ENCODE results near the gene POLR2F. TPM values are rescaled to one million over a fixed set of nuclear protein-coding genes. Genes with fewer than 3 reads are reported as not detected.

POLR2F gene
- total and polyA plus RNA-seq, 7 donors, result 69.2 to 280 (median 95.9) TPM

DNA sequence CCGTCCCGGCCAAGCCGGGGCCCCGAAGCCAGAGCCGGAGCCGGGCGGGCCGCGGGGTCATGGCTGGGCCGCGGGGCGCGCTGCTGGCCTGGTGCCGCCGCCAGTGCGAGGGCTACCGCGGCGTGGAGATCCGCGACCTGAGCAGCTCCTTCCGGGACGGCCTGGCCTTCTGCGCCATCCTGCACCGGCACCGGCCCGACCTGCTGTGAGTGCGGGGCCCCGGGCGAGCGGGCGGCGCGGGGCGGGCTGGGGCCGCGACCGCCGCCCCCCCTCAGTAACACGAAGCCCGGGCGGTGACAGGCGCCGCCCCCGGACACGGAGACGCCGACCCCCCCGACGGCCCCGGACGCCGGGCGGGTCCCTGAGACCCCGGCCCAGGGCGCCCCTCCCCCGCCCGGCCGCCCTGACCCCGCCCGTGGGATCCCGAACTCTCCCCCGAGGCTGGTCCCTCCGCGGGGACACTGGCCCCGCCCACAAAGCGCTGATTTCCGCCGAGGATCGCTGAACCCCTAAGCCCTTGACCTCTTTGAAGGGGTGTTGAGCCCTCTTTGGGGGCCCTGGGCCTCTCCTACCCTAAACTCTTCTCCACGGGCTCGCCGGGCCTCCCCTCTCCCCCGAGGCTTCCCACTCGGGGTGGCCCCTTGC lies 47.0 kb upstream of the POLR2F start:
- Histone ChIP-seq H3K4me1 (peaks cover 17% of the 10 kb centered on the region), H3K4me3 (peak overlapping the region; percentile 71), H3K27ac (peak overlapping the region; percentile 77), H3K36me3 (ENCODE audit: insufficient read depth in 1 of 2, low read depth in 1 of 2) (no peaks in the 10 kb centered on the region), H3K9me3 (no peaks in the 10 kb centered on the region), H3K27me3 (ENCODE audit: insufficient read depth in 3 of 3, low read length in 2 of 3) (no peaks in the 10 kb centered on the region)
- 2 to 6% (median 3%) methylated on average over 25 to 75 of the region's 75 CpGs for WGBS, 3 donors
- TF ChIP-seq, protein P1, sequence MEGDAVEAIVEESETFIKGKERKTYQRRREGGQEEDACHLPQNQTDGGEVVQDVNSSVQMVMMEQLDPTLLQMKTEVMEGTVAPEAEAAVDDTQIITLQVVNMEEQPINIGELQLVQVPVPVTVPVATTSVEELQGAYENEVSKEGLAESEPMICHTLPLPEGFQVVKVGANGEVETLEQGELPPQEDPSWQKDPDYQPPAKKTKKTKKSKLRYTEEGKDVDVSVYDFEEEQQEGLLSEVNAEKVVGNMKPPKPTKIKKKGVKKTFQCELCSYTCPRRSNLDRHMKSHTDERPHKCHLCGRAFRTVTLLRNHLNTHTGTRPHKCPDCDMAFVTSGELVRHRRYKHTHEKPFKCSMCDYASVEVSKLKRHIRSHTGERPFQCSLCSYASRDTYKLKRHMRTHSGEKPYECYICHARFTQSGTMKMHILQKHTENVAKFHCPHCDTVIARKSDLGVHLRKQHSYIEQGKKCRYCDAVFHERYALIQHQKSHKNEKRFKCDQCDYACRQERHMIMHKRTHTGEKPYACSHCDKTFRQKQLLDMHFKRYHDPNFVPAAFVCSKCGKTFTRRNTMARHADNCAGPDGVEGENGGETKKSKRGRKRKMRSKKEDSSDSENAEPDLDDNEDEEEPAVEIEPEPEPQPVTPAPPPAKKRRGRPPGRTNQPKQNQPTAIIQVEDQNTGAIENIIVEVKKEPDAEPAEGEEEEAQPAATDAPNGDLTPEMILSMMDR (IDR thresholded peaks at IDR 0.05), result no peak
- peak; percentile 30 to 59 for DNase-seq
- peak in 3 of 4 donors; percentile 3 to 9 (median 3) for ATAC-seq
- intact Hi-C loops (cut with DNase I), result loop anchor here in 1 of 2 donors (2.0 kb wide), 1 partner anchor 26 kb away; no protein-coding TSS in a partner anchor

DNA sequence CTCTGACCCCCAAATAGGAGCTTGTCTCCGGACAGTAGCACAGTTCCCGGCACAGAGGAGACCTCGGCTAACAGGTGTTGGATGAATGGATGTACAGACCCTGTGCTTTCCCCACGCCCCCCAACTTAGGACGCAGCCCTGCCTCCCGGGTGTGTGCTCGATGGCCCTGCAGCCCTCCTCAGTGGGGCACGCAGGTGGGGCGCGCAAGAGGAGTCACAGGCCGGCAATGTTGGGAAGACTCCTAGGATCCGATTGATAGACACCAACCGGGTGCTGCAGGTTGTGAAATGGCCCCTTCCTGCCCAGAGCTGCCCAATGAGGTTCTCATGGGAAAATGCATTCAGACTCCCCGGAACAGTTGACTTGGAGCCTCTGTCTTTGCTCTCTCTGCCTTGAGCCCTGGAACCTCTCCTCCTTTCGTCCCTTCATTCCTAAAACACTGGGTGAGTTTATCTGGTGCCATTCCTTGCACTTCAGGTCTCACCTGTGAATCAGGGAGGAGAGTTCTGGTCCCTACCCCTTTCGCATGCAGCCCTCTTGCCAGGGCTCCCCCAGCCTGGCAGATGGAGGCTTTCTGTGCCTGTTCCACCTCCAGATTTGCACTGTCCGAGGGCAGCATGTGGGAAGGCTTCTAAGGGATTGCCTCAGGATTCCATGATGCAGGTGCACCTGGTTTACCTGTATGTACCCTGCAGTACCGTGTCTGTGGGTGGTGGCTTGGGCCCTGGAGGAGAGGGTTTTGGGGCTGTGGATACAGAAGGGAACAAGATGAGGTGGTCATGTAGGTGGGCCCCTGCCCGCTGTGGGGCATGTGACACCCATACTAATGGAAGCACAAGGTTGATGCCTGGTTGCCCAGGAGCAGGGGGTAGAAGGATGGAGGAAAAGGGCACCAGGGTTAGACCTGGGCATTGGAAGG lies 46.2 kb upstream of the POLR2F start:
- H3K36me3 ChIP-seq (ENCODE audit: insufficient read depth in 1 of 2, low read depth in 1 of 2), result peaks cover 0 to 7% of the 10 kb centered on the region in 2 donors

DNA sequence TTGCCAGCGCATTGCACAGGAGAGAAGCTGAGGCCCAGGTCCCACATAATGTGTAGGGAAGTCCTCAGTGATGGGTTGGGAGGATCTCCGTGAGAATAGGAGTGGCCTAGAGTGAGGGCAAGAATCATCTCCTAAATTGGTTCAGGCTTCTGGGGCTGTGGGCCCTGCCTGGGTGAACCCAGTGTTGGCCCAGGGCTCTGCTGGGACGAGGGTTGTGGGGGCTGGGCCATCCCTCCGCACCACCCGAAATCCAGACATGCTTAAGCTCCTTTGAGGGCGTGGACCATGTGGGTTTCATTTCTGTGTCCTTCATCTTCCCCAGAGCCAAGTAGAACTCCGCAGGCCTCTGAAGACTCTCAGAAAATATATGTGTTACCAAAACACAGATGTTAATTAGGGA lies 43.7 kb upstream of the POLR2F start:
- no peak overlapping the region for H3K27ac ChIP-seq
- ATAC-seq (no peak), DNase-seq (no peak)
- peaks cover 17% of the 10 kb centered on the region for H3K4me1 ChIP-seq
- peaks cover 0 to 27% of the 10 kb centered on the region in 2 donors for H3K36me3 ChIP-seq (ENCODE audit: insufficient read depth in 1 of 2, low read depth in 1 of 2)
- 80 to 88% (median 84%) methylated on average over 7 of the region's 7 CpGs for WGBS, 3 donors
- TF ChIP-seq, protein P1 (IDR thresholded peaks at IDR 0.05), result no peak
- intact Hi-C loops (cut with DNase I), result no loop called here
- H3K4me3 ChIP-seq, result no peak overlapping the region
- H3K9me3 ChIP-seq, result no peaks in the 10 kb centered on the region
- no peaks in the 10 kb centered on the region for H3K27me3 ChIP-seq (ENCODE audit: insufficient read depth in 3 of 3, low read length in 2 of 3)

More for the DNA sequence above, 46.2 kb upstream of the POLR2F start:
- Histone ChIP-seq H3K4me3 (peak overlapping the region; percentile 71), H3K27ac (peak overlapping the region; percentile 77), H3K9me3 (no peaks in the 10 kb centered on the region), H3K4me1 (peaks cover 17% of the 10 kb centered on the region), H3K27me3 (ENCODE audit: insufficient read depth in 3 of 3, low read length in 2 of 3) (no peaks in the 10 kb centered on the region)
- DNase-seq, result no peak
- TF ChIP-seq, protein P1 (IDR thresholded peaks at IDR 0.05), result no peak
- no peak for ATAC-seq
- intact Hi-C loops (cut with DNase I), result loop anchor here in 1 of 2 donors (2.0 kb wide), 1 partner anchor 26 kb away; no protein-coding TSS in a partner anchor
- WGBS, 3 donors, result 44 to 56% (median 48%) methylated on average over 19 of the region's 19 CpGs

DNA sequence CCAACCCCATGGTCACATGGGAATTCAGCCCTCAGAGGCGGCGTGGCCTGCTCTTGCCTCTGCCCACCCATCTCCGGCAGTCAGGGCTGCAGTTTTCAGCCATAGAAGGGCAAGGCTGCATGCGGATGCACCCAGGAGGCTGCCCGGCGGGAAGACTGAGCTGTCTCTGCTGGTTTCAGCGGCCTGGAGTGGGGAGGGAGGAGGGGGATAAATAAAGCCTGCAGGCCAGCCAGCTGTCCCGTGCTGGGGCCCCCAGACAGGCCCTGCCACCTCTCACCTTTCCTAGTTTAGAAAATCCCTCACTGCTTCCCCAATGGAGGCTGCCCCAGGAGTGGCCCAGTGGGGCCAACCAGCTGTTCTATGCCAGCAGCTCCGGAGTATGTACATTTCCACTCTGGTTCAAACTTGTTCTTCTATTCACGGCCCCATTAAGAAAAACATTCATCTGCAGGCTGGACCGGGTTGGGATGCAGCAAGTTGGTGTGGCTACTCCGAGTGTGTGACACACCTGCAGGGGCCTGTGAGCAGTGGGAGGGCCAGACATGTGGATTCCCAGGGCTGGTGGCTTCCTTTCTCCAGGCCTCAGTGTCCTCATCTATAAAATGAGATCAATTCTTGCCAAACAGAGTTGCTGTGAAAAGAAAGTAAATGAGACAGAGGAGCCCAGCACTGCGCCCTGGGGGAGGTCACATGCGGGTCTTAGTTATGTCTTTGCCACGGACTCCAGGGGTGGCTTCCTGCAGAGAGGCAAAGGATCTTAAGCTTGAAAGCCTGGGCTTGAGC lies 42.4 kb upstream of the POLR2F start:
- no peak for DNase-seq
- H3K27ac ChIP-seq, result peak overlapping the region; percentile 16

More for the DNA sequence above, 42.4 kb upstream of the POLR2F start:
- TF ChIP-seq, protein P1 (IDR thresholded peaks at IDR 0.05), result no peak
- no peaks in the 10 kb centered on the region for H3K27me3 ChIP-seq (ENCODE audit: insufficient read depth in 3 of 3, low read length in 2 of 3)
- intact Hi-C loops (cut with DNase I), result no loop called here
- no peaks in the 10 kb centered on the region for H3K9me3 ChIP-seq
- H3K4me1 ChIP-seq, result peaks cover 14% of the 10 kb centered on the region
- H3K36me3 ChIP-seq (ENCODE audit: insufficient read depth in 1 of 2, low read depth in 1 of 2), result peaks cover 0 to 41% of the 10 kb centered on the region in 2 donors
- no peak for ATAC-seq
- WGBS, 3 donors, result 64 to 72% (median 68%) methylated on average over 15 of the region's 15 CpGs
- no peak overlapping the region for H3K4me3 ChIP-seq
